Activated naive CD8-positive, alpha-beta T cell (primary cell): ENCODE results near the gene FOXL2.

Experiments
- H3K27ac Mint-ChIP-seq: one replicate; pipeline ENCODE4 v1.8.0; 2021; ENCODE audit warnings: mixed read lengths
- H3K27me3 Mint-ChIP-seq: one replicate; pipeline ENCODE4 v1.8.0; 2021; ENCODE audit warnings: mixed read lengths
- H3K36me3 Mint-ChIP-seq: one replicate; pipeline ENCODE4 v1.8.0; 2021; ENCODE audit warnings: mixed read lengths
- H3K4me1 Mint-ChIP-seq: one replicate; pipeline ENCODE4 v1.8.0; 2021; ENCODE audit warnings: low read depth, mixed read lengths
- H3K4me3 Mint-ChIP-seq: one replicate; pipeline ENCODE4 v1.8.0; 2021; ENCODE audit warnings: mild to moderate bottlenecking, mixed read lengths
- H3K9me3 Mint-ChIP-seq: one replicate; pipeline ENCODE4 v1.8.0; 2021; ENCODE audit warnings: low read depth, mixed read lengths

Gene FOXL2

DNA sequence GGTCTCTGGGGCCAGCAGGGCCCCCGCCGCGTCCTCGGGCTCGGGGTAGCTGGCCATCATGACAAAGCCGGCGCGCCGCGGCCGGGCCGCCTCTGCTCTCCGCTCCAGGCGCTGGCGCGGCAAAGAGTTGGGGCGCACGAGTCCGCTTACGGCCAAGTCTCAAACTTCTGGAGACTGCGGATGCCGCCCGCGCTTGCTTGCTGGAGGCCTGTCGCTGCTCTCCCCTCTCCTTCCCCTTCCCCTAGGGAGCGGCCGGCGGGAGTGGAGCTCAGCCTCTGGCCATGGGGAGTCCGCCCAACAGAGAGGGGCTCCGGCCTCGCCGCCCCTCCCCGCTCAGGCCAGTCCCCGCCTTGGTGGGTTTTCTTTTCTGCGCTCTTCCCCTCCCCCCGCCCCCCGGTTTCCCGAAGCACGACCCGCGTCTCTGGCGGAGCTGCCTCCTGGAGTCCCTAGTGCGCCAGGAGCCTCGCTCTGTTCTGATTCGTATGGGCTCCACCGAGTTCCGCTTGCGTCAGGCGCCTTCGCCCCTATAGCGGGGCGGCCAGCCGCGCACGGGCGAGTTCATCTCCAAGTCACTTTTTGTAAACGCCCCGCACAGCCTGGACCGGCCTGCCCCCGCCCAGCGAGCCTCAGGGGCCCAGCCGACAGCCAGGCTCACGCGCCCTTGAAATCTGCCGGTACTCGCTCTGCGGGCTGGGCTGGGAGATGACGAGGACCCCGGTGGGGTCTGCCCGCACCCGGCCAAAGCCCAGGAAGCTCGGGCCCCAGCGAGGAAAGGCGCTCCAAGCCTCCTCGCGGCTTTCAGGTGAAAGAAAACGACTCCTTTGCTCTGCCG lies at the start of gene FOXL2, which contains the start of gene FOXL2NB:
Gene FOXL2 (minus strand): TSS at position 475 of the 832 bp plus-strand sequence. CDS start 415 bp downstream, at position 60.
Gene FOXL2NB (plus strand): TSS at position 555 of the 832 bp plus-strand sequence. CDS start 148 bp downstream, at position 703.
- peak within 1 kb of the TSS; percentile 83 for H3K4me3 Mint-ChIP-seq
- H3K4me1 Mint-ChIP-seq, result peaks cover 36% of the 10 kb centered on the region
- H3K9me3 Mint-ChIP-seq, result no peaks in the 10 kb centered on the region
- H3K27me3 Mint-ChIP-seq, result peaks cover 49% of the 10 kb centered on the region
- H3K27ac Mint-ChIP-seq, result no peak within 1 kb of the TSS
- no peaks in the 10 kb centered on the region for H3K36me3 Mint-ChIP-seq

DNA sequence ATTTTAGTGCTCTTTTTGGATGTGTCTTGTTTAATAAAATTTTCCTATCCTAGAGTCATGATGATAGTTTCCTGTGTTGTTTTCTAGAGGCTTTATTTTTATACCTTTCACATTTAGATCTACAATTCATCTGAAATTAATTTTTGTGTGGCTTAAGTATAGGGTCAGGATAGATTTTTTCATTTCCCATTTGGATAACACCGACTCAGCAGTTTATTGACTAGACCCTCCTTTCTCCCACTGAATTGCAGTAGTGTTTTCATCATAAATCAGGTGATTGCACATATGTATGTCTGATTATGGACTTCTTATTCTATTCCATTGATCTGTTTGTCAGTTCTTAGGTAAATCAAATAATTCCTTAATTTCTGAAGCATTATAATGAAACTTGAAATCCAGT lies 48.8 kb upstream of the FOXL2 start:
- Mint-ChIP-seq H3K36me3 (no peaks in the 10 kb centered on the region), H3K27me3 (peaks cover 14% of the 10 kb centered on the region), H3K27ac (no peak overlapping the region), H3K4me3 (no peak overlapping the region), H3K4me1 (no peaks in the 10 kb centered on the region), H3K9me3 (no peaks in the 10 kb centered on the region)

DNA sequence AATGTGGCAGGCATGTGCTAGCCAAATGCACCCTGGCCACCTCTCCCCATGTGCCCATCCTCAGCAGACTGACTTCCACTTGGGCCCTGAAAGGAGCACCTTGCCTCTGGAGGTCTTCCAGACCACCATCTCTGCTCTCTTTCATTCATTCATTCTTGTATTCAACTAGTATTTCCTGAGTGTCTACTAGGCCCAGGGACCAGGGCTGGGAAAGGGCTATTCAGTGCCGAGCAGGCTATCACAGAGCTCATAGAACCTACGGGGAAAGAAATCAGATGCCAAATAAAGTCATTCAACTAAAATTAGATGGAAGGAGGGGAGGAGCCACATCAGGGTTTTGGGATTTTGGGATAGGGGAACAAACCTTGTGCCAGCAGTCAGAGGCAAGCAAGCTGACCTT lies 40.2 kb upstream of the FOXL2 start:
- H3K27me3 Mint-ChIP-seq, result peaks cover 3% of the 10 kb centered on the region
- no peaks in the 10 kb centered on the region for H3K36me3 Mint-ChIP-seq
- no peak overlapping the region for H3K4me3 Mint-ChIP-seq
- no peaks in the 10 kb centered on the region for H3K9me3 Mint-ChIP-seq
- H3K27ac Mint-ChIP-seq, result no peak overlapping the region
- H3K4me1 Mint-ChIP-seq, result no peaks in the 10 kb centered on the region

DNA sequence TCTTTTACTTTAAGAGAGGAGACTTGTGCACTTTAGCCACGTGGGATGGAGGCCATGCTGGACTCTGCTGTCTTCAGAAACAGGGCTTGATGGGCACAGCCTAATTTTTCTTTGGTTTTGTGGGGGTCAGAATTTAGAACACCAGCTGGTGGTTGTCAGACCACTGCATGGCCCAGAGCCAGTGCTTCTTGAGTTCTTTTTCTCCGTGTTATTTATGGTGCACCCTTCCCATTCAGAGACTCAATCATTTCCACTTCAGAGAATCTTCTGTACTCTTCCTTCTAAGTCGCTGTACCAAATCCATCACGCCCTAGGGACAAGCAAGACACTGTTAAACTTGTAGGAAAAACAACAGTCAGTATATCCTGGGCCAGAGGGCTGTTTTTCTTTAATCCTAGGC lies 39.0 kb upstream of the FOXL2 start:
- Mint-ChIP-seq H3K9me3 (no peaks in the 10 kb centered on the region), H3K27me3 (peaks cover 3% of the 10 kb centered on the region), H3K36me3 (no peaks in the 10 kb centered on the region), H3K27ac (no peak overlapping the region), H3K4me3 (no peak overlapping the region), H3K4me1 (no peaks in the 10 kb centered on the region)

DNA sequence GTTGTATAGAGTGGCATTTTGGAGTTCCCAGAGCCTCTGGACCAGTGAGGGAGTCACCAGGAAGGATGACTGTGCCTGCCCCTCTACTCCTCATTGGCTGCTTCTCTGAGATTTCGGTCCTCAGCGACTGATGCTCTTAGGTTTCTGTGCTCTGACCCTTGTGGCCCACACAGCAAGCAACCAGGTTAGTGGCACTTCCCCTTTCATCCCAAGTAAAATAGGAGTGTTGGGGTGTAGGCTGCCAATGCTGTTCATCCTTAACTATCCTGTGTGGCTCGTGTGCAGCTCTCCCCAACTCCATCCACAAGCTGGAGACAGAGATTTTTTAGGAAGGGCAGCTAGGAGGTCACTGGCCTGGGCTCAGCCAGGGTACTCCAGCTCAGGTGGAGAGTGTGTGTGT lies 37.9 kb upstream of the FOXL2 start:
- no peak overlapping the region for H3K27ac Mint-ChIP-seq
- H3K9me3 Mint-ChIP-seq, result no peaks in the 10 kb centered on the region
- H3K27me3 Mint-ChIP-seq, result peaks cover 9% of the 10 kb centered on the region
- H3K4me1 Mint-ChIP-seq, result no peaks in the 10 kb centered on the region
- no peaks in the 10 kb centered on the region for H3K36me3 Mint-ChIP-seq
- H3K4me3 Mint-ChIP-seq, result no peak overlapping the region

DNA sequence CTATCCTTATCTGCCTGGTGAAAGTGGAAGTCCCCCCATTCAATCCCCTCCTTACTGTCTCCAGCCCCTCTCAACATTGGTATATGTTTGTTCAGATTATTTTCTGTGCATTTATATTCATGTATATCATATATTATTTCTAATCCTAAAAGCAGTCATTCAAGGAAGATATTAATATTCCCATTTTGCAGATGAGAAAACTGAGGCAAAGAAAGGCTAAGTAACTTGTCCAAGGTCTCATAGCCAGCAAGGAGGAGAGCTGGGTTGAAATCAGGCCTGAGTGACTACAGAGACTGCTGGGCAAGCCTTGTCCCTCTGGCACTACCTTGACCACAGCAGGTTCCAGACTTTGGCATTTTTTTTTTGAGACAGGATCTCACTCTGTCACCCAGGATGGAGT lies 29.1 kb upstream of the FOXL2 start:
- H3K36me3 Mint-ChIP-seq, result no peaks in the 10 kb centered on the region
- no peak overlapping the region for H3K27ac Mint-ChIP-seq
- no peak overlapping the region for H3K4me3 Mint-ChIP-seq
- H3K4me1 Mint-ChIP-seq, result no peaks in the 10 kb centered on the region
- H3K27me3 Mint-ChIP-seq, result peaks cover 12% of the 10 kb centered on the region
- no peaks in the 10 kb centered on the region for H3K9me3 Mint-ChIP-seq

DNA sequence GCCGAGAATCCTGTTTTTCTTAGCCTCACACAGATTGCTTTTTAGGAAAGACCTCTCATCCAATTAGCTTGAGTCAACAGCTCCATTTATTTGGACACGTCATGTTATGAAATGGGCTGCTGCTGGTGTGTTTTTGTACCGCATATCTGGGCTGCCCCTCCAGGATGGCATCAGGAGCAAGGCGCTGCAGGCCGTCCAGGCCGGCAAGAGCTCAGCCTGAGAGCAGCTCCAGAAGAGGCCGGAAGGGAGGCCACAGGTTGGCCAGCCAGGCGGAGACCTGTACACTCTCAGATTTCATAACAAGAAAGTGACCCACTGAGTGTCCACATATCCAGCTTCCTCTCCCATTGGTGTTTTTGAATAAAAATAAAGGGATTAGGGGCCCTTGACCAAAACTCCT lies 28.4 kb upstream of the FOXL2 start:
- Mint-ChIP-seq H3K27ac (no peak overlapping the region), H3K4me3 (no peak overlapping the region), H3K27me3 (peaks cover 12% of the 10 kb centered on the region), H3K4me1 (no peaks in the 10 kb centered on the region), H3K36me3 (no peaks in the 10 kb centered on the region), H3K9me3 (no peaks in the 10 kb centered on the region)

DNA sequence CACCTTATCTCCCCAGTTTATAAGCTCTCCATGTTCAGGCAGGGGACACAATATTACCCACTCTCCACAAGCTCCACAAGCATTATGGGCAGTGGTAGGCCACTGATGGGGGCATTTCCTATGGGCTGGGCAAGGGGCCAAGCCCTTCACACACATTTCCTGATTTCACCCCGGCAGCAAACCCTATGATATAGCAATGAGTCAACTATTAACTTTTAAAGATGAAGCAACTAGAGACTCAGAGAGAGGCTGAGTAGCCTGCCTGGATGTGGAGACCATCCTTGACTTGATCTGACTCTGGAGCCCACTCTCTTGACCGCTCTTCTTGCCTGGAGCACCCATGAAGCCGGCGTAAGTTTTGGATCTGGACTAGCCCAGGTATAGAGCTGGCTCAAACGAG lies 27.5 kb upstream of the FOXL2 start:
- Mint-ChIP-seq H3K4me3 (no peak overlapping the region), H3K27me3 (peaks cover 14% of the 10 kb centered on the region), H3K36me3 (no peaks in the 10 kb centered on the region), H3K4me1 (no peaks in the 10 kb centered on the region), H3K27ac (no peak overlapping the region), H3K9me3 (no peaks in the 10 kb centered on the region)

DNA sequence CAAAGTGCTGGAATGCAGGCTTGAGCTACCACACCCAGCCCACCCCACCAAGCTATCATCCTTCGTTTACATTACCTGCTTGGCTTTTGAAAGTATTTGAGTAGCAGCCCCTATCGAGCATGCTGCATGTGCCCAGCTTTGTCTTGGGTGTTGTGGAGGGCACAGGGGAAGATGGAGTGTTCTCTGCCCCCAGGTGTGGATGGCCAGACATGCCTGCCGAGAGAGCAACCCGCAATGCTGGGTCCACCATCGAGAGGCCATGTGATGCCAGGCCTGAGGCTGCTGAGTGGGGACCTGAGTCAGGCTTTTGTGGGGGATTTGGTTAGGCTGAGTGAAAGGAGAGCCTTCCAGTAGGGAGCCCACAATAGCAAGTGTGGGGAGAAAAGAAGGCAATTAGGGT lies 26.0 kb upstream of the FOXL2 start:
- Mint-ChIP-seq H3K27ac (no peak overlapping the region), H3K36me3 (no peaks in the 10 kb centered on the region), H3K4me3 (no peak overlapping the region), H3K9me3 (no peaks in the 10 kb centered on the region), H3K27me3 (peaks cover 16% of the 10 kb centered on the region), H3K4me1 (no peaks in the 10 kb centered on the region)

DNA sequence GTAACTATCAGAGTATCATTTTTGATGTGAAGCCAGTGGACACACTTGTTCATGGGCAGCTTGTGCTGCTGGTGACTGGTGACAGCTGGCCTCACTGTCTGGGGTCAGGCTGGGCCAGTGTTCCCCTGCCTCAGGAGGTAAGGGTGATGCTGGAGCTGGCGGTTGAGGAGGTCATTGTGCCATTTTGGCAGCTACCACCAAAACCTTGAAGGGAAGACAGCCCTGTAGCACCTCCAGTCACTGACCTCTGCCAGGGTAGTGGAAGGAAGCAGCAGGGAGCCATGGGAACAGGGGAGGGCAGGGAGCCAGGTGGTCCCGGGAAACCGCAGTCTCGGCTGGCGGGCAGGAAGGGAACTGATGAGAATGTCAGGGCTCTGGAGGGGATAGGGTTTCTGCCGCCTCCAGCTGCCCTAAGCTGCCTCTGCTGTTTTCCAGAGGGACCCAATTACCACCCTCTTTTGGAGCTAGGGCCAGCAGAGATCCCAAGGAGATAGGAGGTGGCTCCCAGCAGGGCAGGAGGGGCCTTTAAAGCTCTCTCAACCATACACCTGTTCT lies 24.9 kb upstream of the FOXL2 start:
- H3K27ac Mint-ChIP-seq, result no peak overlapping the region
- H3K4me1 Mint-ChIP-seq, result no peaks in the 10 kb centered on the region
- no peaks in the 10 kb centered on the region for H3K36me3 Mint-ChIP-seq
- H3K4me3 Mint-ChIP-seq, result no peak overlapping the region
- H3K9me3 Mint-ChIP-seq, result no peaks in the 10 kb centered on the region
- H3K27me3 Mint-ChIP-seq, result peaks cover 17% of the 10 kb centered on the region

DNA sequence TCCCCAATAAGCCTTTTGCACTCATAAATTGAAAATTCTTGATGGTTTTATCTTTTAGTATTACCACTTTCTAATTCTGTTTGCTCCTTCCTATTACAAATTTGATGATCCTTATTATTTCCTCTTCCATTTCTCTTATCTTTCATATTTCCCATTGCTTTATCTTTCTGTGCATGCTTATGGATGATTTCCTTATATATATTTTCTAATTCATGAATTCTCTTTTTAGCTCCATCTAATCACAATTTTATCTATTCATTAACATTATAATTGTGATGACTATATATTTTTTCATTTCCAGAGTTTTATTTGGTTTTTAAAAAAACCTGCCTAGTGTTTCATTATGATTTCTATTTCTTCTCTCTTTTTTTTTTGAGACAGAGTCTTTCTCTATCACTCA lies 18.0 kb upstream of the FOXL2 start:
- Mint-ChIP-seq H3K4me3 (no peak overlapping the region), H3K27ac (no peak overlapping the region), H3K9me3 (peaks cover 8% of the 10 kb centered on the region), H3K36me3 (peaks cover 11% of the 10 kb centered on the region), H3K4me1 (peaks cover 18% of the 10 kb centered on the region), H3K27me3 (peaks cover 45% of the 10 kb centered on the region)

DNA sequence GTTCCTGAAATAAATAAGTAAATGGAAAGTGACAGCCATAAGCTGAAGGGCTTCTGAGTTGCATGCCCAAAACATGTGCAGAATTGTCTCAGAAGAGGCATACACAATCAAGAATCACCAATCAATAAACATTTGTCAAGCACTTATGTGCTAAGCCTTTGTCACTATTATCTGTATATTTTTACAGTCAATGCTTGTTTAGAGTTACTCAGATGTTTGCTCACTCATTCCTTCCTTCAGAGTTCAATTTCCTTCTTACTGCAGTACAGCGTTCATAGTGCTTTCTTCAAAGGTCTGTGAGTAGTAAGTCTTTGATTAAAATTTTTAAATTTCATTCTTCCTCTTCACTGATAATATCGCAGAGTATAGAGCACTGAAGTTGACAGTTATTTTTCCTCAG lies 17.3 kb upstream of the FOXL2 start:
- no peak overlapping the region for H3K27ac Mint-ChIP-seq
- peaks cover 8% of the 10 kb centered on the region for H3K9me3 Mint-ChIP-seq
- H3K27me3 Mint-ChIP-seq, result peaks cover 44% of the 10 kb centered on the region
- H3K4me3 Mint-ChIP-seq, result no peak overlapping the region
- peaks cover 19% of the 10 kb centered on the region for H3K4me1 Mint-ChIP-seq
- peaks cover 11% of the 10 kb centered on the region for H3K36me3 Mint-ChIP-seq

DNA sequence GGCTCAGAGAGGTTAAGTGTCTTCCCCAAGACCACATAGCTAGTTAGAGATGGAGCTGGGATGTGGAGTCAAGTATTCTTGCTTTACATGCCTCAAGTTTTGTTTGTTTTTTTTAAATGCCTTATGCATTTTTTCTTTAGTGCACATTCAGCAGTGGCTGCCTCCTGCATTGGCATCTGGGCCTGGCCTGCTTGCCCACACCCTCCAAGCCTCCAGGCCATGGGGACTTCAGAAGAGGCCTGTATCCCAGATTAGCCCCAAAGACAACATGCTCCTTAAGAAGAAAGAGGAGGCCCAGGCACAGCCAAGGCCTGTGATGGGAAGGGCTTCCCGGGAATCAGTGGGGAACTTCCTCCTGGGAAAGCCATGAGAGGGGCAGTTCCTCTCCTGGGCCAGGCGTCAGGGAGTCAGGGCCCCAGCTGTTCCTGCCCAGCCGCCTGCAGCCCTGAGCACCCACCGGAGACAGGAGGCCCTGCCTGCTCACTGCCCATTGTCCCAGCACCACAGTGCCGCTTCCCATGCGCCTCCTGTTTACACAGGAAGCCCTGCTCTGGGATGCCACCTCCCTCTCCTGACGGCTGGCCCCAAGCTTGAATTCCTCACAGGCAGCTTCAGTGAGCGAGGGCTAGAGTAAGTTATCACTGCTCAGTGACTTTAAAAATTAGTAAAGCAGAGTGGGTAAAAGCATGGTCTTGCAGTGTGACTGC lies 16.1 kb upstream of the FOXL2 start:
- Mint-ChIP-seq H3K27ac (no peak overlapping the region), H3K4me3 (no peak overlapping the region), H3K27me3 (peaks cover 44% of the 10 kb centered on the region), H3K9me3 (peaks cover 8% of the 10 kb centered on the region), H3K4me1 (peaks cover 19% of the 10 kb centered on the region), H3K36me3 (peaks cover 11% of the 10 kb centered on the region)

DNA sequence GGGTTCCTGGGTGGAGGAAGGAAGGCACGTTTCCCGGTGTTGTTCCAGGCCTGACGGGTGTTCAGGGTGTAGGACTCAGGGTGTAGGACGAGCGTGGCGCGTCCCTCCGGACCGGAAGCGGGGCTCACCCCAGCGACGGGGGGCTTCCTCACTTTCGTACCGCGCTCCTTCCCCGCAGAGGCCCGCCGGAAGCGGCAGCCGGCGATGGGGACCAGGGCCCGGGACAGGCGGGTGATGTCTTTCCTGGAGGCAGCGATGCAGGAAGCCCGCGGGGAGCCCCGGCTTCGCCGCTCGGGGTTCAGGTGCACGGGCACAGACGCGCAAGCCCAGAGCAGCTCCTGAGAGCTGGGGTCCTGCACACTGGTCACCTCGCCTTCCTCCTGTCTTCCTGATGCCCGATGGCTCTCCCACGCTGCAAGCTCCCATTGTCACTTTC lies 13.5 kb upstream of the FOXL2 start:
- no peak overlapping the region for H3K27ac Mint-ChIP-seq
- H3K4me1 Mint-ChIP-seq, result peaks cover 19% of the 10 kb centered on the region
- peaks cover 8% of the 10 kb centered on the region for H3K9me3 Mint-ChIP-seq
- H3K4me3 Mint-ChIP-seq, result peak overlapping the region; percentile 50
- peaks cover 35% of the 10 kb centered on the region for H3K27me3 Mint-ChIP-seq
- H3K36me3 Mint-ChIP-seq, result peaks cover 8% of the 10 kb centered on the region

DNA sequence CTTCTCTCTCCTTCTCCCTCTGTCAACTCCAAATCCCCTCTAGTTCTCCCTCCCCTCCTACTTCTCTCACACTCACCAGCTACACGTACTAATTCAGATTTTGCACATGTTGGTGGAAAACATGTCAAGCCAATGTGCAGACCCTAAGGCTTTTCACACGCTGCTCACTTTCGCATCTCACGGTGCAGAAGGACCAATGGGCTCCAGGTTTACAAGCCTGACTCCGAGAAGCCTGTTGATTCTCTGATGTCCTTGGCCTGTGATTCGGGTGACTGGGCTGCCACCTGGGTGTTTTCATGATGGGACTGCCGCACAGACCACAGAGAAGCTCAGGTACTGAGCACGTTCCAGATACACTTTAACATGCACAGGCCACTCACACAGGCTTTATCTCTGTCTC lies 3.8 kb upstream of the FOXL2 start:
- peak overlapping the region; percentile 36 for H3K4me3 Mint-ChIP-seq
- H3K27me3 Mint-ChIP-seq, result peaks cover 36% of the 10 kb centered on the region
- H3K36me3 Mint-ChIP-seq, result no peaks in the 10 kb centered on the region
- no peaks in the 10 kb centered on the region for H3K9me3 Mint-ChIP-seq
- H3K27ac Mint-ChIP-seq, result no peak overlapping the region
- H3K4me1 Mint-ChIP-seq, result peaks cover 20% of the 10 kb centered on the region
